Stimulated activated CD8-positive, alpha-beta memory T cell treated with anti-CD3 and anti-CD28 coated beads, Interleukin-4, amount 100 ng/mL, for 4 hours (primary cell): Measurements from ENCODE around the gene CPZ.

Experiments used
- DNase-seq, 2 donors: peaks; one replicate each; pipeline ENCODE4 v3.0.0-alpha.2; 2020; ENCODE audit warnings: low read depth in 2 of 2, low spot score in 1 of 2

Gene CPZ

GRCh38 chr4:8593264-8594096 is 915 bp downstream of the CPZ start:
- DNase-seq, result no peak

DNA sequence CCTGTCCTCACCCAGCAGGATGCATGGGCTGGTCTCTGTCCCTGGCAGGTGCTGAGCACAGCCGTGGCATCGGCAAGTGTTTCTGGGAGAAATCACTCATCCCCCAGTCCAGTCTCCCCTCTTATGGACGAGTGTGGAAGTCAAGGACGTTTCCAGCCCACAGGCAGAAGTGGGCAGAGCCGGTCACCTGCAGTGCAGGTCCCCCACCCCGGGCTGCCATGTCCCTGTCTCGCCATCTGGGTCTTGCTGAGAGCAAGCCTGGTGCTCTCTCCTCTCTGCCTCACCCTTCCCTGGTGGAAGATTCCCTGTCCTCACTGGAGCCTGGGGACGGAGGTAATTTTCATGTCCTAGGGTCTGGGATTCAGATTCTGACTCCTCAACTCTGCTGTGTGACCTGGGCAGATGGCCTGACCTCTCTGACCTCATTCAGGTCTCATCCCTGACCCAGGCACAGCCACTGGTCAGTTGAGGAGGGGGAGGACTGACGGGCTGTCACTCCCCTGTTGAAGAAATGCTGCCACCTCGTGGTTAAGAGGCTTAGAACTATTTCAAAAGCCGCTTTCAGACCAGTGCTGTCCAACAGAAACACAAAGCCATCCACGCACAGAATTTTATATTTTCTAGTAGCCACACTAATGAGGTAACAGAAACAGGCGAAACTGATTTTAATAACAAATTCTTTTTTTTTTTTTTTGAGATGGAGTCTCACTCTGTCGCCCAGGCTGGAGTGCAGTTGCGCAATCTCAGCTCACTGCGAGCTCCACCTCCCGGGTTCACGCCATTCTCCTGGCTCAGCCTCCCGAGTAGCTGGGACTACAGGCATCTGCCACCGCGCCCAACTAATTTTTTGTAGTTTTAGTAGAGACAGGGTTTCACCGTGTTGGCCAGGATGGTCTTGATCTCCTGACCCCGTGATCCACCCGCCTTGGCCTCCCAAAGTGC is 1.8 kb downstream of the CPZ start:
- DNase-seq, result no peak

DNA sequence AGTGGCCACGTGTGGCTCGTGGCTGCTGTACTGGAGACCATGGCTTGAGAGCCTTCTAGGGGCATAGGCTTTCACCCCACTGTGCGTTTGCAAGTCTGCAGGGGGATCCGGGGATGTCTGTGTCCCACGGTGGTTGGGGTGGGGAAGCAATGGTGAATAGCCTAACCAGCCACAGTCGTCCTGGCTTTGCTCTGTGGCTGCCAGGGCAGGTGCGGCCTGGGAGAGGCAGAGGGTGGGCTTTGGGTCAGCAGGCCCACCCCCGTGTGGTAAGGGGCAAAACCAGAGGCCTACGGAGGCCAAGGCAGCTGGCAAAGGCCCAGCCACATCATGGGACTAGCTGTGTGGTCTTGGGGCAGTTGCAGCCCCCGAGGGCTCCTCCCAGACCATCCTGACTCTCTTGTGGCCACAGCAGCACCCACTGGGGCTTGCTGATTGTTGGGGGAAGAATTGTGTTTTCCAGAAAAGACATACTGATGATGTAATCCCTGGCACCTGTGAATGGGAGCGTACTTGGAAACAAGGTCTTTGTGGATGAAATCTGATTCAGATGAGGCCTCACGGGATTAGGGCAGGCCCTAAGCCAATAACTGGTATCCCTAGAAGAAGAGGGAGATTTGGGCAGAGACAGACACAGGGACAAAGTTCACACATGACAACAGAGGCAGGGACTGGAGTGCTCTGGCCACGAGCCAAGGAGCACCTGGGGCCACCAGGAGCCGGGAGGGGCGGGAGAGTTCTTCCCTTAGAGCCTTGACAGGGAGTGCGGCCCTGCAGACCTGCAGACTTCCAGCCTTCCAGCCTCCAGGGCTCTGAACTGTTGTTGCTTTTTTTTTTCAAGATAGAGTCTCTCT is 2.9 kb downstream of the CPZ start:
- DNase-seq, result no peak

DNA sequence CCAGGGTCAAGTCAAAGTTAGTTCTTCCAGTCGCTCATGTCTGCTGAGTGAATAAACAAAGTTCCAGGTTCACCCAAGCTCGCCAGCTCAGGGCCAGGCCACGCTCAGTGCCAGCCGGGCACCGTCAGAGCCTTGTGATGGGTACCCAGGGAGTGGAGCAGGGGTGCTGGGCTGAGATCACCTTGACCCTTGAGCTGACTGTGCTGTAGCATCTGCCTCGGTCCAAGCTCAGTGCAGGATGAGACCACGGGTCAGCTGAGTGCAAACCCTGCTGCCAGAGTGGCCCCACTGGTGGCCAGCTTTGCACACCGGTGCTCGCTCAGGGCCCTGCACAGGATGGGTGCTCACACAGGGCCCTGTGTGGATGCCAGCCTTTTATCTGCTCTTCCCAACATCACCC is 4.3 kb downstream of the CPZ start:
- no peak for DNase-seq

- DNase-seq, result no peak
These were observed 4.8 kb downstream of the CPZ start for GRCh38 chr4:8597319-8597718.

DNA sequence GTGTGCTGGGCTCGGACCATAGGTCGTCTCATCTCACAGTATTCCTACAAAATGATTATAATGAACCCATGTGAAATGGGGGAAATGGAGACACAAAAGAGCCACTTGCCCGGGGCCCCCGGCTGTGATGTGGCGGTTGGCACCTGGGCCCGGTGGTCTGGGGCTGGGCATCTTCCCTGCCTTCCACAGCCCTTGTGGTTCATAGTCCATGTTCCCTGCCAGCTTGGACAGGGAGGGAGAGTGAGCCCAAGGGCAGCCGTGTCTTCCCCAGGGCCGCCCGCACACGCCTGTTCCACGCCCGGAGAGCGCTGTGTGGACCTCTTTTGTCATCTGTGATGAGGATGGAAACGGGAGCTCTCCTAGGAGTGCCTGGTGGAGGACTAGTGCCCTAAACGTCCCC is 5.2 kb downstream of the CPZ start:
- no peak for DNase-seq

DNA sequence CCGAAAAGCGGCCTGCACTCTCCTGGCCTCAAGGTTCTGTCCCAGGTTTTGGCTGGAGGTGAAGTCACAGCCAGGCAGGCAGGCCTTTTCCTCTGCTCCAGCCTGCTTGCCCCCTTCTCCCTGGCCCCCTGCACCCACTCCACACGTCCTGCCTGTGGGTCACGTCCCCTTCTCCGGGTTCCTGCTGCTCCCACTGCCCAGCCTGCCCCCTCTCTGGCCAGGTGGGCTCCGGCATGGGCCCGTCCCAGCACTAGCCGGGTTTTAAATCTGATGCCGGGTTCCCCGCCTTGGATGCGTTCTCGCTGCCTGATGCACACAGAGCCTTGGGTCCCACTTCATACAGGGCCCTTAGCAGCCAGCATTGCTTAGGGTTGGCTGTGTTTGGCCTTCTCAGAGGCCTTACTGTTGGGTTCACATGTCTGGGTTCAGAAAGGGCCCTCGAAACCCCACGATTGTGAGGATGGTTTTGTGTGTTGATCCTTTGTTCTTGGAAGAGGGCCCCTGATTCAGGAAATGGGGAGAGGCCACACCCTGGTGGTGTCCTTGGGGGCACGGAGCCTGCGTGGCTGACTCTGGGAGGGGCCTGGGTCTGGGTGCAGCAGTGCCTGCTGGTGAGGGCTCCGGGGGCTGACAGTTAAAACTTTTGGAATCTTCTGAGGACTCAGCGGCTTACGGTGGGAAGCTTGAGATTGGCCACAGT is 6.0 kb downstream of the CPZ start:
- no peak for DNase-seq

GRCh38 chr4:8599091-8599460 is 6.5 kb downstream of the CPZ start:
- no peak for DNase-seq

DNA sequence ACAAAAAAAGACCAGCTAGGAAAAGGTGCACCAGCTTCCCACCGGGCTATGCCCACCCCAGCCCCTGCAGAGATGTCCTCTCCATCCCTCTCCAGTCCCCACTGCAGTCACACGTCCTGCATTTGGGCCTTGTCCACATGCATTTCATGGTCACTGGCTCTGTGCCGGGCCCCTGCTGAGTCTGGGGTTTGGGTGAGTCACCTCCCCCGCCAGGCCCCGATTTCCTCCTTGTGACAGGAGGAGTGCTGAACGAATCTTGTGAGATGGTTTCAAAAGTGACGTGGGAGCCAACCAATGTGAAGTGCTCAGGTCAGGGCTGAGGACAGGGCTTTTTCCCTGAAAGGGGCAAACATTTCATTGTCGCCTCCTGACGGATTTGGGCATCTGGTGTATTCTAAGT is 7.1 kb downstream of the CPZ start:
- DNase-seq, result no peak

DNA sequence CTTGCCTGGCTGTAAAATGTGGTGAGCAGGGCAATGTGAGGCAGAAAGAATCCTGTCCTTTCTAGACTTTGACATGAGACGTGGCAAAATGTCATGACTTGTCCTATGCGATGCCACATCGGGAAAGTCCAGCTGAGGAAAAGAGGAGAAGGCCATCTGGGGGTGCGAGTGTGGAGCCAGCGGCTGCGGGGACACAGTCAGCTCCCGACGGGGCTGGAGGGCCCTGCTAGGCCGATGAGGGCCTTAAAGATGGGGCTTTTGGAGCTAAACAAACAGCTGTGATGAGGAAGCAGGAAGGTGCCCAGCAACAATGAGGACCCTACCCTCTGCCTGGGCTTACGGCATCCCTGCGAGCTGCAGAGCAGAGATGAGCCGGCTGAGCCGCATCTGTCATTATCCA is 7.7 kb downstream of the CPZ start:
- no peak for DNase-seq

DNA sequence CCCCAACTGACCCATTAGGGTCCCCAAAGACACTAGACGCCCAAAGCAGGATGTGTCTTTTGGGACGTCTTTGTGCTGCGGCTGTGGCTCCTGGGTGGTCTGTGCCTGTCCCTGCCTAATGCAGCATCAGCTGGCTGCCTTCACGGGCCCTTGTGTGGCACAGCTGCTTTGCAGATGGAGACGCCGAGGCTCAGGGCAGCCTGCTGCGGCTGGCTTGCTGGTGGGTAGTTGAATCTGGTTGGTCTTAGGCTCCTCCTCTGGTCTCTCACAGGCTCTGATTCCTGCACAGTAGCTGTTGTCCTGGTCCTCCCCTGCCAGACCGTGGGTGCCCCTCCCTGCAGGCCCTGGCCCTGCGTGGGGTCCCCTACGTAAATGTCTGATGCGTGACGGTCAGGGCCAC is 8.1 kb downstream of the CPZ start:
- DNase-seq, result no peak

- no peak for DNase-seq
These were observed 8.5 kb downstream of the CPZ start for GRCh38 chr4:8601086-8601485.

- no peak for DNase-seq
These were observed 9.0 kb downstream of the CPZ start for GRCh38 chr4:8601556-8601955.

DNA sequence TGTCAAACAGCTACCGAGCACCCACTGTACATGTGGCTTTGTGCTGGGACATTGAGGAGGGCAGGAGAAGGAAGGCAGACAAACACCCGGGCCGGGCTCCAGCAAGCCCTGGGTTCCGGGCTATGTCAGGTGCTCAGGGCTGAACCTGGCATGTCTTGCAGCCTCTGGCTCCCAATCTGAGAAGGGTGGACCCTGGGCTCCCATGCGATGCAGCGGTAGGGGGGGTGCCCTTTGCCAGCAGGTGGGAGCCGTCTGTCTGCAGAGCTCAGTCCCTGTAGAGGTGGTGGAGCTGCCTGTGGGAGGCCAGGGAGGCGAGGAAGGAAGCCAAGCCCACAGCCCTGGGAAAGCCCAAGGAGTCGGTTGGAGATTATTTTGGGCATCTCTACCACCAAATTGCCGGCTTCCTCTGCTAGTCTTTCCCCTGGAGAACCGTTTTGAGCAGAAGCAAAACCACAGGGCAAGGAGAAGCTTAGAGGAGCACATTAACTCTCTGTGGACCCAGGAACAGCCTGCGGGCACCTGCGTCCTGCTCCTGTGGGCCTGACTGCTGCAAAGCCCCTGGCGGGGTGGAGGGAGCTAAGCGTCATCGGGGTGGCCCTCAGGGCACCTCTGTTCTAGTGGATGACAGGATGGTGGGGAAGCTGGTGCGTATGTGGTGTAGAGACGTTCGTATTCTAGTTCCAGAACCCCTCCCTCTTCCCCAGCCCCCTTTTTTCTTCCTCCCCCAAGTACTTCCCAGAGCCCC is 10.3 kb downstream of the CPZ start:
- no peak for DNase-seq

GRCh38 chr4:8603931-8604330 is 11.4 kb downstream of the CPZ start:
- no peak for DNase-seq

GRCh38 chr4:8605289-8605688 is 12.7 kb downstream of the CPZ start:
- no peak for DNase-seq

- DNase-seq, result no peak
These were observed 13.9 kb downstream of the CPZ start for GRCh38 chr4:8606476-8606875.

DNA sequence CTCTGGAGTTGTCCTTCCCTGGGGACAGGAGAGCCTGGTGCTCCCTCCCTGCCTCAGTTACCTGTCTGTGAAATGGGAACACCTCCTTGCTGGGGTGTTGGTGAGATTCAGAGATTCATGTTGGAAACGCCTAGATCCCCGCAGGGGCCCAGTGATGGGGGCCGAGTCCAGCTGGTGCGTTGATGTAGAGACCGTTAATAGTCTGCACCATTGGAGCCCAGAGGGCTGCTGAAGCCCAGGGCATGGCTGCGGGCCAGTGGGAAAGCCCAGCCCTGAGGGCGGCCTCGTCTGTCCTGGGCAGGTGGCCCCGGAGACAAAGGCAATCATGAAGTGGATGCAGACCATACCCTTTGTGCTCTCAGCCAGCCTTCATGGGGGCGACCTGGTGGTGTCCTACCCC is 14.4 kb downstream of the CPZ start:
- DNase-seq, result no peak

GRCh38 chr4:8607603-8608481 is 15.3 kb downstream of the CPZ start:
- DNase-seq, result peak in 1 of 2 donors; percentile 6
